RWPE2 (cell line): Measurements from ENCODE around the gene TPSB2.

Experiments used
- ATAC-seq: fragments of 200-7000 bp; cut with Tn5 transposase; 3 replicates; pipeline ENCODE4 v1.9.1; 2021; ENCODE audit warnings: low read depth
- DNase-seq: peaks from one replicate; pipeline ENCODE4 v3.0.0-alpha.2; 2020; ENCODE audit warnings: low spot score
- H3K27ac ChIP-seq: fragments of 450-650 bp; 2 replicates; pipeline ENCODE4 v1.5.1; 2017; ENCODE audit warnings: mild to moderate bottlenecking; ENCODE audit not compliant: poor library complexity, severe bottlenecking
- H3K27me3 ChIP-seq: fragments of 250-450 bp; sonication (Bioruptor Pico); 2 replicates; pipeline ENCODE4 v1.5.1; 2021; ENCODE audit warnings: mild to moderate bottlenecking, moderate library complexity; ENCODE audit not compliant: insufficient read depth, poor library complexity, severe bottlenecking
- H3K36me3 ChIP-seq: fragments of 250-450 bp; sonication (Bioruptor Pico); 2 replicates; pipeline ENCODE4 v1.5.1; 2020; ENCODE audit warnings: low read depth, mild to moderate bottlenecking, moderate library complexity
- H3K4me1 ChIP-seq: fragments of 250-450 bp; sonication (Bioruptor Pico); 2 replicates; pipeline ENCODE4 v1.5.1; 2021; ENCODE audit warnings: mild to moderate bottlenecking, moderate library complexity; ENCODE audit not compliant: insufficient read depth, poor library complexity, severe bottlenecking
- H3K4me3 ChIP-seq: fragments of 250-450 bp; sonication (Bioruptor Pico); 2 replicates; pipeline ENCODE4 v1.5.1; 2021; ENCODE audit warnings: mild to moderate bottlenecking, moderate library complexity; ENCODE audit not compliant: severe bottlenecking
- H3K9me3 ChIP-seq: fragments of 250-450 bp; sonication (Bioruptor Pico); 2 replicates; pipeline ENCODE4 v1.5.1; 2021; ENCODE audit warnings: mild to moderate bottlenecking, moderate library complexity; ENCODE audit not compliant: severe bottlenecking
- TF ChIP-seq, protein P1 (sequence below): fragments of 450-650 bp; IDR thresholded peaks from one replicate; pipeline ENCODE4 v1.5.1; 2017; ENCODE audit warnings: mild to moderate bottlenecking, moderate library complexity; ENCODE audit not compliant: poor library complexity, severe bottlenecking

Gene TPSB2

DNA sequence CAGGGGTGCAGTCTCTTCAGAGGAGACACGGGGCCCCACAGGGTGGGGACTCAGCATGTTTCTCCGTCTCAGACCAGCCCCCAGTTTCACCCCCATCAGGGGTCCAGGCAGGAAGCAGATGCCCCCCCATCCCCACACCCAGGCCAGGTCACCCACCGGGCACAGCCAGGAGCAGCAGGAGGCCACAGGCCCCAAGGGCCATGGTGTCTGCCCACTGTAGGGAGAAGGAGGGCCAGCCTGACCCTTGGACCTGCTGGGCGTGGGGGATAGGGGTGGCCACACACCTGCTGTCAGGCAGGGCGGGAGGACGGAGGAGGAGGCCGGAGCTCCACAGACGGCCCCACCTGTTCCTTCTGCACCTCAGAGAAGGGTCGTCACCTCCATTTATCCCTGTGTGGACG is 4.9 kb downstream of the TPSB2 start, which contains the start of gene TPSG1:
Gene TPSG1, minus strand, starts transcription at position 218 of the 401 bp plus-strand sequence. Its CDS starts 16 bp downstream, at position 202.
- TF ChIP-seq, protein P1, sequence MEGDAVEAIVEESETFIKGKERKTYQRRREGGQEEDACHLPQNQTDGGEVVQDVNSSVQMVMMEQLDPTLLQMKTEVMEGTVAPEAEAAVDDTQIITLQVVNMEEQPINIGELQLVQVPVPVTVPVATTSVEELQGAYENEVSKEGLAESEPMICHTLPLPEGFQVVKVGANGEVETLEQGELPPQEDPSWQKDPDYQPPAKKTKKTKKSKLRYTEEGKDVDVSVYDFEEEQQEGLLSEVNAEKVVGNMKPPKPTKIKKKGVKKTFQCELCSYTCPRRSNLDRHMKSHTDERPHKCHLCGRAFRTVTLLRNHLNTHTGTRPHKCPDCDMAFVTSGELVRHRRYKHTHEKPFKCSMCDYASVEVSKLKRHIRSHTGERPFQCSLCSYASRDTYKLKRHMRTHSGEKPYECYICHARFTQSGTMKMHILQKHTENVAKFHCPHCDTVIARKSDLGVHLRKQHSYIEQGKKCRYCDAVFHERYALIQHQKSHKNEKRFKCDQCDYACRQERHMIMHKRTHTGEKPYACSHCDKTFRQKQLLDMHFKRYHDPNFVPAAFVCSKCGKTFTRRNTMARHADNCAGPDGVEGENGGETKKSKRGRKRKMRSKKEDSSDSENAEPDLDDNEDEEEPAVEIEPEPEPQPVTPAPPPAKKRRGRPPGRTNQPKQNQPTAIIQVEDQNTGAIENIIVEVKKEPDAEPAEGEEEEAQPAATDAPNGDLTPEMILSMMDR, result no peak
- Histone ChIP-seq H3K4me3 (no peak within 1 kb of the TSS), H3K36me3 (no peaks in the 10 kb centered on the region), H3K9me3 (no peaks in the 10 kb centered on the region), H3K4me1 (no peaks in the 10 kb centered on the region), H3K27ac (no peak within 1 kb of the TSS), H3K27me3 (no peaks in the 10 kb centered on the region)
- no peak for ATAC-seq
- no peak for DNase-seq

- no peaks in the 10 kb centered on the region for H3K36me3 ChIP-seq
- DNase-seq (no peak), ATAC-seq (no peak)
- H3K4me1 ChIP-seq, result no peaks in the 10 kb centered on the region
- no peak overlapping the region for H3K27ac ChIP-seq
- TF ChIP-seq, protein P1, result no peak
- H3K27me3 ChIP-seq, result no peaks in the 10 kb centered on the region
- no peaks in the 10 kb centered on the region for H3K9me3 ChIP-seq
- H3K4me3 ChIP-seq, result no peak overlapping the region
Measured at GRCh38 chr16:1224558-1224957, 5.4 kb downstream of the TPSB2 start.

- Histone ChIP-seq H3K36me3 (no peaks in the 10 kb centered on the region), H3K4me1 (no peaks in the 10 kb centered on the region), H3K9me3 (no peaks in the 10 kb centered on the region), H3K27ac (no peak overlapping the region), H3K4me3 (no peak overlapping the region), H3K27me3 (no peaks in the 10 kb centered on the region)
- DNase-seq (no peak), ATAC-seq (no peak)
- TF ChIP-seq, protein P1, result no peak
Measured at GRCh38 chr16:1223355-1224214, 6.4 kb downstream of the TPSB2 start.

DNA sequence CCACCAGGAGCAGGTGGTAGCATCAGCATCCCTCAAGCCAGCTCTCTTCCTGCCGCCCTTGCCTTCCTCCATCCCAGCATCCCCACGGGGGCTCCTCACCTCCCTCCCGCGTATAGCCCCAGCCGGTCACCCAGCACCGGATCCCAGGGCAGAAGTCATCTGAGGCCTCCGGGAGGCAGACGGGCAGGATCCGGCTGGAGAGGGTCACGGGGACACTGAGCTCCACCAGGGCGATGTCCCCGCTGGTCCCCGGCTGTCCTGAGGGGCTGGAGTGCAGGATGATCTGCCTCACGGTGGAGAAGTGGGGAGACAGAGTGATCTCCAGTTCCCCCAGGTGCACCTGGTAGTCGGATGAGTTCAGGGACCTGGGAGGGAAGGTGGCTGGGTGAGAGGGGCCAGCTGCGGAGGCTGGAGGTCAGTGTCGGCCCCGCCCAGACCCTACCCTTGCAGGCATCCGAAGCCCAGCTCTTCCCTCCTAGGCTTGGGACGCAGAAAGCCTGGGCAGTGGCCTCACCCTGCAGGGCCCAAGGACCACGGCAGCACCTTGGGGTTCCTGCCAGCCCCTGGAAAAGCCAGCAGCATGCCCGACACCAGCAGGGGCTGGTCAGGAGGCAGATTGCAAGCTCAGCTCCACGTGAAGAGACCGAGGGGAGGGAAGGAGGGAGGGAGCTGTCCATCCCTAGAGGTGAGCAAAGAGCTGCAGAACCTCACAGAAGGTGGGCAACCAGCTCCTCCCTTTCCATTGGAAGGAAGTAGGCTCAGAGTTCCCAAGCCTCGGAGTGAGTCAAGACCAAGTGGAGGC is 7.2 kb downstream of the TPSB2 start:
- Histone ChIP-seq H3K27ac (no peak overlapping the region), H3K4me1 (no peaks in the 10 kb centered on the region), H3K4me3 (no peak overlapping the region), H3K27me3 (no peaks in the 10 kb centered on the region), H3K36me3 (no peaks in the 10 kb centered on the region), H3K9me3 (no peaks in the 10 kb centered on the region)
- DNase-seq (no peak), ATAC-seq (no peak)
- TF ChIP-seq, protein P1, result no peak
